ENCODE measurements around the gene ABHD11. TPM values are rescaled to one million over a fixed set of nuclear protein-coding genes. Genes with fewer than 3 reads are reported as not detected.

Gene ABHD11
- total and polyA plus RNA-seq, 4 donors, result 5.1 to 7.6 (median 6.6) TPM

DNA sequence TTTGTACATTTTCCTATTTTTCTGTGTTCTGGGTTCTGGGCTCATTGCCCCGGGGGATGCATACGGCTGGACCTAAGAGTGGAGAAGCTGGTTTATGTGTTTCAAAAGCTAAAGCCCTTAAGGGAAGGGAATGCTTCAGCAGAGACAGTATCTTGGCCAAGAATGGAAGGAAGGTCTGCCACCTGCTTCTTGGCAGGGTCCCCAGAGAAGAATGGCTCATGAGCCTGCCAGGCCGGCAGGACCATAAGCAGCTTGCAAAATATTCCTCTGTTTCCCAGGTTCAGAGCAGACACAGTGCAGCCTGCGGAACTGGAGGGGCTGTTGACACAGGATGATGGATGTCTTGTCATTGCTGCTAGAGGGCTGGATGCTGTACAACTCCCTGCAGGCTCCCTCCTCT, 7.8 kb upstream of the ABHD11 start:
- DNase-seq (ENCODE audit: low spot score), result no peak
- WGBS, result 77% methylated on average over 4 of the region's 4 CpGs
- H3K27ac ChIP-seq (ENCODE audit: low read depth in 1 of 2, low read length in 2 of 2), result no peak overlapping the region
- no peak for TF ChIP-seq FOXA2 (IDR thresholded peaks at IDR 0.05)
- TF ChIP-seq JUND (IDR thresholded peaks at IDR 0.05), result no peak
- TF ChIP-seq SP1 (IDR thresholded peaks at IDR 0.05), result no peak
- TF ChIP-seq RAD21 (IDR thresholded peaks at IDR 0.05), result no peak
- TF ChIP-seq HNF4A (conservative IDR thresholded peaks at IDR 0.05), result no peak
- TF ChIP-seq, protein P1, sequence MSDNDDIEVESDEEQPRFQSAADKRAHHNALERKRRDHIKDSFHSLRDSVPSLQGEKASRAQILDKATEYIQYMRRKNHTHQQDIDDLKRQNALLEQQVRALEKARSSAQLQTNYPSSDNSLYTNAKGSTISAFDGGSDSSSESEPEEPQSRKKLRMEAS (IDR thresholded peaks at IDR 0.05), result no peak
- TF ChIP-seq, protein P2, sequence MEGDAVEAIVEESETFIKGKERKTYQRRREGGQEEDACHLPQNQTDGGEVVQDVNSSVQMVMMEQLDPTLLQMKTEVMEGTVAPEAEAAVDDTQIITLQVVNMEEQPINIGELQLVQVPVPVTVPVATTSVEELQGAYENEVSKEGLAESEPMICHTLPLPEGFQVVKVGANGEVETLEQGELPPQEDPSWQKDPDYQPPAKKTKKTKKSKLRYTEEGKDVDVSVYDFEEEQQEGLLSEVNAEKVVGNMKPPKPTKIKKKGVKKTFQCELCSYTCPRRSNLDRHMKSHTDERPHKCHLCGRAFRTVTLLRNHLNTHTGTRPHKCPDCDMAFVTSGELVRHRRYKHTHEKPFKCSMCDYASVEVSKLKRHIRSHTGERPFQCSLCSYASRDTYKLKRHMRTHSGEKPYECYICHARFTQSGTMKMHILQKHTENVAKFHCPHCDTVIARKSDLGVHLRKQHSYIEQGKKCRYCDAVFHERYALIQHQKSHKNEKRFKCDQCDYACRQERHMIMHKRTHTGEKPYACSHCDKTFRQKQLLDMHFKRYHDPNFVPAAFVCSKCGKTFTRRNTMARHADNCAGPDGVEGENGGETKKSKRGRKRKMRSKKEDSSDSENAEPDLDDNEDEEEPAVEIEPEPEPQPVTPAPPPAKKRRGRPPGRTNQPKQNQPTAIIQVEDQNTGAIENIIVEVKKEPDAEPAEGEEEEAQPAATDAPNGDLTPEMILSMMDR (IDR thresholded peaks at IDR 0.05; ENCODE audit: low read depth, low read length, missing input control), result no peak
- TF ChIP-seq, protein P3, sequence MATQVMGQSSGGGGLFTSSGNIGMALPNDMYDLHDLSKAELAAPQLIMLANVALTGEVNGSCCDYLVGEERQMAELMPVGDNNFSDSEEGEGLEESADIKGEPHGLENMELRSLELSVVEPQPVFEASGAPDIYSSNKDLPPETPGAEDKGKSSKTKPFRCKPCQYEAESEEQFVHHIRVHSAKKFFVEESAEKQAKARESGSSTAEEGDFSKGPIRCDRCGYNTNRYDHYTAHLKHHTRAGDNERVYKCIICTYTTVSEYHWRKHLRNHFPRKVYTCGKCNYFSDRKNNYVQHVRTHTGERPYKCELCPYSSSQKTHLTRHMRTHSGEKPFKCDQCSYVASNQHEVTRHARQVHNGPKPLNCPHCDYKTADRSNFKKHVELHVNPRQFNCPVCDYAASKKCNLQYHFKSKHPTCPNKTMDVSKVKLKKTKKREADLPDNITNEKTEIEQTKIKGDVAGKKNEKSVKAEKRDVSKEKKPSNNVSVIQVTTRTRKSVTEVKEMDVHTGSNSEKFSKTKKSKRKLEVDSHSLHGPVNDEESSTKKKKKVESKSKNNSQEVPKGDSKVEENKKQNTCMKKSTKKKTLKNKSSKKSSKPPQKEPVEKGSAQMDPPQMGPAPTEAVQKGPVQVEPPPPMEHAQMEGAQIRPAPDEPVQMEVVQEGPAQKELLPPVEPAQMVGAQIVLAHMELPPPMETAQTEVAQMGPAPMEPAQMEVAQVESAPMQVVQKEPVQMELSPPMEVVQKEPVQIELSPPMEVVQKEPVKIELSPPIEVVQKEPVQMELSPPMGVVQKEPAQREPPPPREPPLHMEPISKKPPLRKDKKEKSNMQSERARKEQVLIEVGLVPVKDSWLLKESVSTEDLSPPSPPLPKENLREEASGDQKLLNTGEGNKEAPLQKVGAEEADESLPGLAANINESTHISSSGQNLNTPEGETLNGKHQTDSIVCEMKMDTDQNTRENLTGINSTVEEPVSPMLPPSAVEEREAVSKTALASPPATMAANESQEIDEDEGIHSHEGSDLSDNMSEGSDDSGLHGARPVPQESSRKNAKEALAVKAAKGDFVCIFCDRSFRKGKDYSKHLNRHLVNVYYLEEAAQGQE (IDR thresholded peaks at IDR 0.05), result no peak
- H3K4me3 ChIP-seq (ENCODE audit: low read depth in 1 of 3, low read length in 3 of 3), result no peak overlapping the region
- no peaks in the 10 kb centered on the region for H3K27me3 ChIP-seq (ENCODE audit: control insufficient read depth in 4 of 4, insufficient read depth in 4 of 4, low read length in 3 of 4)
- peaks cover 0 to 18% (median 11%) of the 10 kb centered on the region in 4 donors for H3K4me1 ChIP-seq (ENCODE audit: control insufficient read depth in 4 of 4, insufficient read depth in 4 of 4, low read length in 3 of 4)
- H3K9me3 ChIP-seq (ENCODE audit: control insufficient read depth in 4 of 4, low read length in 3 of 4), result no peaks in the 10 kb centered on the region
- H3K36me3 ChIP-seq (ENCODE audit: control insufficient read depth in 4 of 4, insufficient read depth in 3 of 4, low read depth in 1 of 4, low read length in 3 of 4), result no peaks in the 10 kb centered on the region
- no peak overlapping the region for H3K9ac ChIP-seq (ENCODE audit: low read depth in 1 of 2, low read length in 2 of 2)

DNA sequence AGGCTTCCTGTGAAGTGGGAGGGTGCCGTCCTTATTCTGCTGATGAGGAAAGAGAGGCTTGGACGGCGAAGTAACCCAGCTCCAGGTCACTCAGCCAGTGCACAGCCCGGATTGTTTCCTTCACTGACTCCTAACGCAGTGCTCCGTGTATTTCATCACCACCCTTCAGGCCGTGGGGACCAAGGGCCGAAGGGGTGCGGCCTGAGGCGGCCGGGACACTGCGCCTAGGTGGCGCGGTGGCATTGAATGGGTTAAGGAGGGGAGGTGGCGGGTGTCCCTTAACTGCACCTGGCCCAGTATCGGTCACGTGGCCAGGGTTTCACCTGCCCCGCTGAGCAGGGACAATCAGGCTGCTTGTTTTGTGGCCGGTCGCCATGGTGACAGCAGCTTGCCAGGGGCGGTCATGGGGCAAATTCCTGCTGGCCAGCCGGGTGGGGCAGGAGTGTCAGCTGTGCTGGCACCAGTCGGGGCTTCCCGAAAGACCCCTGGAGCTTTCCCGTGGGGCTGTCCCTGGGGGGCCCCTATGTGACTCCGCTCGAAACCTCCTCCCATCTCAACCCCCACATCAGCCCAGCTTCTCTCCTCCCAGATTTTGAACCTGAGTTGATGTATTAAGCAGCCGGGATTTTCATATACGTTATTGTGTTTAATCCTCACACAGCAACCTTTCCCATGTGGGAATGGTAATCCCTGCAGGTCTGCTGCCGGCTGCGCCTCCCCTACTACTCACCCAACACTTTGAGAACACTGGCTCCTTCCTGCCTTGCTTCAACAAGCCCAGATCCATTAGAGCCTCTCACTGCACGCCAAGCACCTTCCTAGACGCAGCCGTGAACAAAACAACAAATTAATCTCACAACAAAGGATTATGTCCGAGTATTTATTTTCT, 4.4 kb upstream of the ABHD11 start:
- H3K4me1 ChIP-seq (ENCODE audit: control insufficient read depth in 4 of 4, insufficient read depth in 4 of 4, low read length in 3 of 4), result peaks cover 0 to 25% (median 12%) of the 10 kb centered on the region in 4 donors
- DNase-seq (ENCODE audit: low spot score), result peak; percentile 75
- WGBS, result 19% methylated on average over 35 of the region's 35 CpGs
- no peaks in the 10 kb centered on the region for H3K27me3 ChIP-seq (ENCODE audit: control insufficient read depth in 4 of 4, insufficient read depth in 4 of 4, low read length in 3 of 4)
- peak overlapping the region; percentile 66 to 83 for H3K27ac ChIP-seq (ENCODE audit: low read depth in 1 of 2, low read length in 2 of 2)
- peak overlapping the region; percentile 62 for H3K9ac ChIP-seq (ENCODE audit: low read depth in 1 of 2, low read length in 2 of 2)
- H3K9me3 ChIP-seq (ENCODE audit: control insufficient read depth in 4 of 4, low read length in 3 of 4), result no peaks in the 10 kb centered on the region
- H3K36me3 ChIP-seq (ENCODE audit: control insufficient read depth in 4 of 4, insufficient read depth in 3 of 4, low read depth in 1 of 4, low read length in 3 of 4), result no peaks in the 10 kb centered on the region
- H3K4me3 ChIP-seq (ENCODE audit: low read depth in 1 of 3, low read length in 3 of 3), result peak overlapping the region in 1 of 3 donors; percentile 26
- TF ChIP-seq TAF1 (conservative IDR thresholded peaks at IDR 0.05) (no peak), RXRA (IDR thresholded peaks at IDR 0.05) (peak; percentile 48 to 84), JUND (IDR thresholded peaks at IDR 0.05) (peak in 1 of 2 donors; percentile 18), HNF4A (conservative IDR thresholded peaks at IDR 0.05) (peak; percentile 51 to 80), HNF4G (IDR thresholded peaks at IDR 0.05) (no peak), SP1 (IDR thresholded peaks at IDR 0.05) (peak; percentile 77), RAD21 (IDR thresholded peaks at IDR 0.05) (peak in 1 of 2 donors; percentile 26), EGR1 (IDR thresholded peaks at IDR 0.05; ENCODE audit: low read depth in 2 of 2) (no peak), FOXA2 (IDR thresholded peaks at IDR 0.05) (peak; percentile 32), GABPA (IDR thresholded peaks at IDR 0.05 in 1 of 2, conservative IDR thresholded peaks at IDR 0.05 in 1 of 2) (no peak), FOXA1 (IDR thresholded peaks at IDR 0.05) (no peak), YY1 (IDR thresholded peaks at IDR 0.05) (no peak), NR2F2 (IDR thresholded peaks at IDR 0.05) (no peak)
- TF ChIP-seq, protein P1 (IDR thresholded peaks at IDR 0.05), result peak; percentile 67
- TF ChIP-seq, protein P4, sequence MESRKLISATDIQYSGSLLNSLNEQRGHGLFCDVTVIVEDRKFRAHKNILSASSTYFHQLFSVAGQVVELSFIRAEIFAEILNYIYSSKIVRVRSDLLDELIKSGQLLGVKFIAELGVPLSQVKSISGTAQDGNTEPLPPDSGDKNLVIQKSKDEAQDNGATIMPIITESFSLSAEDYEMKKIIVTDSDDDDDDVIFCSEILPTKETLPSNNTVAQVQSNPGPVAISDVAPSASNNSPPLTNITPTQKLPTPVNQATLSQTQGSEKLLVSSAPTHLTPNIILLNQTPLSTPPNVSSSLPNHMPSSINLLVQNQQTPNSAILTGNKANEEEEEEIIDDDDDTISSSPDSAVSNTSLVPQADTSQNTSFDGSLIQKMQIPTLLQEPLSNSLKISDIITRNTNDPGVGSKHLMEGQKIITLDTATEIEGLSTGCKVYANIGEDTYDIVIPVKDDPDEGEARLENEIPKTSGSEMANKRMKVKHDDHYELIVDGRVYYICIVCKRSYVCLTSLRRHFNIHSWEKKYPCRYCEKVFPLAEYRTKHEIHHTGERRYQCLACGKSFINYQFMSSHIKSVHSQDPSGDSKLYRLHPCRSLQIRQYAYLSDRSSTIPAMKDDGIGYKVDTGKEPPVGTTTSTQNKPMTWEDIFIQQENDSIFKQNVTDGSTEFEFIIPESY (IDR thresholded peaks at IDR 0.05), result peak; percentile 24
- TF ChIP-seq, protein P5, sequence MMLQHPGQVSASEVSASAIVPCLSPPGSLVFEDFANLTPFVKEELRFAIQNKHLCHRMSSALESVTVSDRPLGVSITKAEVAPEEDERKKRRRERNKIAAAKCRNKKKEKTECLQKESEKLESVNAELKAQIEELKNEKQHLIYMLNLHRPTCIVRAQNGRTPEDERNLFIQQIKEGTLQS (IDR thresholded peaks at IDR 0.05), result peak; percentile 20
- TF ChIP-seq, protein P2 (IDR thresholded peaks at IDR 0.05; ENCODE audit: low read depth, low read length, missing input control), result no peak

Data from liver (tissue), 9 donors.